Neural progenitor cell (in vitro differentiated cells): ENCODE data around the gene NTM. TPM values are rescaled to one million over a fixed set of nuclear protein-coding genes. Genes with fewer than 3 reads are reported as not detected.

Source experiments
- DNase-seq: peaks from one replicate; pipeline ENCODE4 v3.0.0-alpha.2; 2016; ENCODE audit warnings: low spot score
- H2AFZ ChIP-seq: fragments of 200-600 bp; sonication (generic); replicated peaks from 2 replicates; pipeline ENCODE4 v1.6.1; 2016; ENCODE audit warnings: antibody characterized with exemption
- H3F3A ChIP-seq: fragments of 200-600 bp; sonication (generic); 2 replicates; pipeline ENCODE4 v1.6.1; 2016; ENCODE audit warnings: antibody characterized with exemption, low read depth
- H3K27ac ChIP-seq: fragments of 200-600 bp; sonication (generic); 2 replicates; pipeline ENCODE4 v1.5.1; 2016; ENCODE audit warnings: mild to moderate bottlenecking
- H3K27me3 ChIP-seq: fragments of 200-600 bp; sonication (generic); 2 replicates; pipeline ENCODE4 v1.6.1; 2016; ENCODE audit warnings: mild to moderate bottlenecking, moderate library complexity
- H3K36me3 ChIP-seq: fragments of 200-600 bp; sonication (generic); 2 replicates; pipeline ENCODE4 v1.5.1; 2016
- H3K4me1 ChIP-seq: fragments of 200-600 bp; sonication (generic); 2 replicates; pipeline ENCODE4 v1.6.1; 2016; ENCODE audit warnings: mixed run types
- H3K4me2 ChIP-seq: fragments of 200-600 bp; sonication (generic); 2 replicates; pipeline ENCODE4 v1.6.1; 2016
- H3K4me3 ChIP-seq: fragments of 200-600 bp; sonication (generic); 2 replicates; pipeline ENCODE4 v1.5.1; 2016
- H3K79me2 ChIP-seq: fragments of 200-600 bp; sonication (generic); 2 replicates; pipeline ENCODE4 v1.6.1; 2016; ENCODE audit warnings: low read depth
- H3K9ac ChIP-seq: fragments of 200-600 bp; sonication (generic); 2 replicates; pipeline ENCODE4 v1.6.1; 2016
- H3K9me3 ChIP-seq: fragments of 200-600 bp; sonication (generic); 2 replicates; pipeline ENCODE4 v1.5.1; 2016; ENCODE audit warnings: low read depth
- H4K20me1 ChIP-seq: fragments of 200-600 bp; sonication (generic); 2 replicates; pipeline ENCODE4 v1.6.1; 2016; ENCODE audit warnings: low read depth
- H3K27ac Mint-ChIP-seq: 3 replicates; pipeline ENCODE4 v1.8.0; 2021; ENCODE audit warnings: mixed read lengths
- H3K27me3 Mint-ChIP-seq: 2 replicates; pipeline ENCODE4 v1.8.0; 2022; ENCODE audit warnings: low read depth, mild to moderate bottlenecking, inconsistent platforms, moderate library complexity, mixed read lengths; ENCODE audit not compliant: insufficient read depth
- H3K36me3 Mint-ChIP-seq: 3 replicates; pipeline ENCODE4 v1.8.0; 2021; ENCODE audit warnings: mixed read lengths
- H3K4me1 Mint-ChIP-seq: 3 replicates; pipeline ENCODE4 v1.8.0; 2021; ENCODE audit warnings: mixed read lengths
- H3K4me3 Mint-ChIP-seq: 3 replicates; pipeline ENCODE4 v1.8.0; 2021; ENCODE audit warnings: mild to moderate bottlenecking, moderate library complexity, mixed read lengths
- H3K9me3 Mint-ChIP-seq: 3 replicates; pipeline ENCODE4 v1.8.0; 2020; ENCODE audit warnings: mixed read lengths
- CTCF ChIP-seq: fragments of 200-600 bp; sonication (generic); IDR thresholded peaks from 2 replicates; pipeline ENCODE4 v1.5.1; 2017; ENCODE audit warnings: antibody characterized with exemption, mild to moderate bottlenecking
- EZH2 ChIP-seq: fragments of 200-600 bp; sonication (generic); IDR thresholded peaks from 2 replicates; pipeline ENCODE4 v1.6.1; 2017; ENCODE audit warnings: antibody characterized with exemption, mild to moderate bottlenecking, moderate library complexity
- EZH2phosphoT487 ChIP-seq: fragments of 200-600 bp; sonication (generic); IDR thresholded peaks from 2 replicates; pipeline ENCODE4 v1.6.1; 2017; ENCODE audit warnings: antibody characterized with exemption
- total RNA-seq: library from RNA; depleted of rRNA; stranded (reverse); fragments of >200 nt; gene quantifications from 2 replicates; pipeline ENCODE4 v1.2.3, GENCODE V29; 2015; ENCODE audit warnings: low replicate concordance

The NTM gene
- total RNA-seq, 1 donor from 2014 or later: 4.3 TPM

- H3K27me3 Mint-ChIP-seq: no peaks in the 10 kb centered on the region
- H3K27me3 ChIP-seq: no peaks in the 10 kb centered on the region
- no peak overlapping the region for H3K4me2 ChIP-seq
These were observed 394.2 kb downstream of the NTM start for GRCh38 chr11:131764649-131765048.

GRCh38 chr11:131766637-131767036, 396.2 kb downstream of the NTM start:
- H3K4me1 ChIP-seq: peaks cover 9% of the 10 kb centered on the region
- no peak overlapping the region for H3K27ac ChIP-seq
- DNase-seq: no peak
- no peak overlapping the region for H3K4me3 Mint-ChIP-seq
- H3F3A ChIP-seq: peaks cover 5% of the 10 kb centered on the region
- no peak overlapping the region for H3K4me2 ChIP-seq
- no peaks in the 10 kb centered on the region for H3K36me3 ChIP-seq
- no peak overlapping the region for H3K27ac Mint-ChIP-seq
- no peaks in the 10 kb centered on the region for H3K4me1 Mint-ChIP-seq
- H3K27me3 ChIP-seq: no peaks in the 10 kb centered on the region
- H3K9ac ChIP-seq: no peak overlapping the region
- H2AFZ ChIP-seq: no peak overlapping the region
- TF ChIP-seq EZH2 (no peak), CTCF (no peak), EZH2phosphoT487 (no peak)
- no peaks in the 10 kb centered on the region for H3K36me3 Mint-ChIP-seq
- H3K9me3 ChIP-seq: no peaks in the 10 kb centered on the region
- no peaks in the 10 kb centered on the region for H3K79me2 ChIP-seq
- H4K20me1 ChIP-seq: no peaks in the 10 kb centered on the region
- H3K9me3 Mint-ChIP-seq: peaks cover 5% of the 10 kb centered on the region
- H3K27me3 Mint-ChIP-seq: no peaks in the 10 kb centered on the region
- H3K4me3 ChIP-seq: no peak overlapping the region

More at GRCh38 chr11:131764649-131765048, 394.2 kb downstream of the NTM start:
- H3K9me3 Mint-ChIP-seq: peaks cover 5% of the 10 kb centered on the region
- H3K36me3 Mint-ChIP-seq: no peaks in the 10 kb centered on the region
- H3K4me1 Mint-ChIP-seq: peaks cover 7% of the 10 kb centered on the region
- no peak overlapping the region for H3K4me3 Mint-ChIP-seq
- no peak overlapping the region for H3K9ac ChIP-seq
- H3K4me1 ChIP-seq: no peaks in the 10 kb centered on the region
- TF ChIP-seq CTCF: no peak
- no peaks in the 10 kb centered on the region for H3K36me3 ChIP-seq
- no peak overlapping the region for H2AFZ ChIP-seq
- H3F3A ChIP-seq: no peaks in the 10 kb centered on the region
- H3K4me3 ChIP-seq: no peak overlapping the region
- no peaks in the 10 kb centered on the region for H3K79me2 ChIP-seq
- no peaks in the 10 kb centered on the region for H4K20me1 ChIP-seq
- no peaks in the 10 kb centered on the region for H3K9me3 ChIP-seq
- no peak overlapping the region for H3K27ac ChIP-seq
- no peak for DNase-seq
- no peak overlapping the region for H3K27ac Mint-ChIP-seq

DNA sequence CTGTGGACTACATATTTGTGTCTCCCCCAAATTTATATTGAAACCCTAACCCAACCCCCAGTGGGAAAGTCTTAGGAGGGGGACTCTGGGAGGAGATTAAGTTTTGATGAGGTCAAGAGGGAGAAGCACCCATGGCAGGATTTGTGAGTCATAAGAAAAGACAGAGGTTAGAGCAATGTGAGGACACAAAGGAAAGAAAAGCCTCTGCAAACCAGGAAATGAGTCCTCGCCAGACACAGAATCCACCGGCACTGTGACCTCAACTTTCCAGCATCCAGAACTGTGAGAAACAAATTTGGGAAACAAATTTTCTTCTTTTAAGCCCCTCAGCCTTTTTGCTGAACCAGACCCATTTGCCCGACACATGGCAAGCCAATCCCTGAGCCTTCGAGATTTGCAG, 397.0 kb downstream of the NTM start:
- no peaks in the 10 kb centered on the region for H3K79me2 ChIP-seq
- TF ChIP-seq CTCF (no peak), EZH2 (no peak), EZH2phosphoT487 (no peak)
- H3F3A ChIP-seq: peaks cover 5% of the 10 kb centered on the region
- H3K27ac Mint-ChIP-seq: no peak overlapping the region
- no peaks in the 10 kb centered on the region for H3K36me3 Mint-ChIP-seq
- no peak overlapping the region for H3K9ac ChIP-seq
- H3K4me3 Mint-ChIP-seq: no peak overlapping the region
- H3K9me3 Mint-ChIP-seq: peaks cover 5% of the 10 kb centered on the region
- peaks cover 9% of the 10 kb centered on the region for H3K4me1 ChIP-seq
- H3K36me3 ChIP-seq: no peaks in the 10 kb centered on the region
- no peaks in the 10 kb centered on the region for H3K27me3 ChIP-seq
- no peaks in the 10 kb centered on the region for H3K4me1 Mint-ChIP-seq
- H4K20me1 ChIP-seq: no peaks in the 10 kb centered on the region
- H3K27ac ChIP-seq: no peak overlapping the region
- no peak overlapping the region for H3K4me3 ChIP-seq
- H3K27me3 Mint-ChIP-seq: no peaks in the 10 kb centered on the region
- no peak for DNase-seq
- H2AFZ ChIP-seq: no peak overlapping the region
- no peaks in the 10 kb centered on the region for H3K9me3 ChIP-seq
- H3K4me2 ChIP-seq: no peak overlapping the region

GRCh38 chr11:131770801-131771200, 400.4 kb downstream of the NTM start:
- H3K27ac ChIP-seq: no peak overlapping the region
- Mint-ChIP-seq H3K36me3 (no peaks in the 10 kb centered on the region), H3K4me1 (no peaks in the 10 kb centered on the region), H3K27ac (no peak overlapping the region), H3K4me3 (no peak overlapping the region), H3K27me3 (no peaks in the 10 kb centered on the region), H3K9me3 (peaks cover 5% of the 10 kb centered on the region)
- peaks cover 5% of the 10 kb centered on the region for H3F3A ChIP-seq
- peak overlapping the region; percentile 40 for H2AFZ ChIP-seq
- no peaks in the 10 kb centered on the region for H3K36me3 ChIP-seq
- H3K4me3 ChIP-seq: no peak overlapping the region
- TF ChIP-seq EZH2 (no peak), CTCF (no peak), EZH2phosphoT487 (no peak)
- no peak for DNase-seq
- H3K9ac ChIP-seq: no peak overlapping the region
- H3K4me2 ChIP-seq: no peak overlapping the region
- no peaks in the 10 kb centered on the region for H3K27me3 ChIP-seq
- no peaks in the 10 kb centered on the region for H3K79me2 ChIP-seq
- H3K9me3 ChIP-seq: no peaks in the 10 kb centered on the region
- H4K20me1 ChIP-seq: no peaks in the 10 kb centered on the region
- H3K4me1 ChIP-seq: peaks cover 9% of the 10 kb centered on the region
